ENCODE results near the gene RNH1.
"Not testable (repeated sequence)": the region's sequence is repeated elsewhere in the genome, so short reads cannot be mapped to it uniquely, and the experiment has no call there.

Gene RNH1

DNA sequence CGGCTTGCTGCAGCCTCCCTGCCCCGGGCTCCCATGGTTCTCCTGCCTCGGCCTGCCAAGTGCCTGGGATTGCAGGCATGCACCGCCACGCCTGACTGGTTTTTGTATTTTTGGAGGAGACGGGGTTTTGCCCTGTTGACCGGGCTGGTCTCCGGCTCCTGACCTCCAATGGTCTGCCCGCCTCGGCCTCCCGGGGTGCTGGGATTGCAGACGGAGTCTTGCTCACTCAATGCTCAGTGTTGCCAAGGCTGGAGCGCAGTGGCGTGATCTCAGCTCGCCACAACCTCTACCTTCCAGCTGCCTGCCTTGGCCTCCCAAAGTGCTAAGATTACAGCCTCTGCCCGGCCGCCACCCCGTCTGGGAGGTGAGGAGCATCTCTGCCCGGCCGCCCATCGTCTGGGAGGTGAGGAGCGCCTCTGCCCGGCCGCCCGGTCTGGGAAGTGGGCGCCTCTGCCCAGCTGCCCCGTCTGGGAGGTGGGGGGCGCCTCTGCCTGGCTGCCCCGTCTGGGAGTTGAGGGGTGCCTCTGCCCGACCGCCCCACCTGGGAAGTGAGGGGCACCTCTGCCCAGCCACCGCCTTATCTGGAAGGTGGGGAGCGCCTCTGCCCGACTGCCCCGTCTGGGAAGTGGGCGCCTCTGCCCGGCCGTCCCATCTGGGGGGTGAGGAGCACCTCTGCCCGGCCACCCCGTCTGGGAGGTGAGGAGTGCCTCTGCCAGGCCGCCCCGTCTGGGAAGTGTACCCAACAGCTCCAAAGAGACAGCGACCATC, 10.1 kb upstream of the RNH1 start:
- not testable (repeated sequence) for H3K9me3 Mint-ChIP-seq; ATAC-seq (ENCODE audit: low read depth); DNase-seq (ENCODE audit: low spot score in 2 of 2); H3K4me3 Mint-ChIP-seq; H3K27me3 Mint-ChIP-seq; H3K4me1 Mint-ChIP-seq; H3K36me3 Mint-ChIP-seq
- H3K27ac Mint-ChIP-seq = peak overlapping the region; percentile 29

- no peak for ATAC-seq (ENCODE audit: low read depth)
- Mint-ChIP-seq H3K27me3 (no peaks in the 10 kb centered on the region), H3K36me3 (no peaks in the 10 kb centered on the region), H3K4me3 (no peak overlapping the region), H3K4me1 (peaks cover 8% of the 10 kb centered on the region), H3K27ac (peak overlapping the region; percentile 29), H3K9me3 (peaks cover 2% of the 10 kb centered on the region)
- DNase-seq (ENCODE audit: low spot score in 2 of 2) = no peak
These were observed 9.4 kb upstream of the RNH1 start for GRCh38 chr11:516400-516799.

- Mint-ChIP-seq H3K27ac (no peak overlapping the region), H3K4me1 (peaks cover 8% of the 10 kb centered on the region), H3K36me3 (no peaks in the 10 kb centered on the region), H3K9me3 (peaks cover 2% of the 10 kb centered on the region), H3K4me3 (no peak overlapping the region), H3K27me3 (no peaks in the 10 kb centered on the region)
- no peak for DNase-seq (ENCODE audit: low spot score in 2 of 2)
- no peak for ATAC-seq (ENCODE audit: low read depth)
These were observed 8.1 kb upstream of the RNH1 start for GRCh38 chr11:515131-515530.

GRCh38 chr11:514606-515005, 7.6 kb upstream of the RNH1 start:
- Mint-ChIP-seq H3K9me3 (peaks cover 2% of the 10 kb centered on the region), H3K36me3 (peaks cover 4% of the 10 kb centered on the region), H3K4me3 (no peak overlapping the region), H3K27me3 (no peaks in the 10 kb centered on the region), H3K27ac (no peak overlapping the region), H3K4me1 (peaks cover 8% of the 10 kb centered on the region)
- ATAC-seq (ENCODE audit: low read depth) = no peak
- DNase-seq (ENCODE audit: low spot score in 2 of 2) = no peak

GRCh38 chr11:512761-513595, 5.9 kb upstream of the RNH1 start:
- Mint-ChIP-seq H3K4me3 (no peak overlapping the region), H3K4me1 (peaks cover 6% of the 10 kb centered on the region), H3K27me3 (no peaks in the 10 kb centered on the region), H3K27ac (no peak overlapping the region), H3K36me3 (peaks cover 4% of the 10 kb centered on the region), H3K9me3 (peaks cover 2% of the 10 kb centered on the region)
- DNase-seq (ENCODE audit: low spot score in 2 of 2) = no peak
- ATAC-seq (ENCODE audit: low read depth) = no peak

GRCh38 chr11:508956-509355, 1.9 kb upstream of the RNH1 start:
- Mint-ChIP-seq H3K36me3 (peaks cover 4% of the 10 kb centered on the region), H3K4me1 (peaks cover 13% of the 10 kb centered on the region), H3K27ac (no peak overlapping the region), H3K27me3 (no peaks in the 10 kb centered on the region), H3K4me3 (peak overlapping the region; percentile 14), H3K9me3 (no peaks in the 10 kb centered on the region)
- ATAC-seq (ENCODE audit: low read depth) (no peak), DNase-seq (ENCODE audit: low spot score in 2 of 2) (no peak)

DNA sequence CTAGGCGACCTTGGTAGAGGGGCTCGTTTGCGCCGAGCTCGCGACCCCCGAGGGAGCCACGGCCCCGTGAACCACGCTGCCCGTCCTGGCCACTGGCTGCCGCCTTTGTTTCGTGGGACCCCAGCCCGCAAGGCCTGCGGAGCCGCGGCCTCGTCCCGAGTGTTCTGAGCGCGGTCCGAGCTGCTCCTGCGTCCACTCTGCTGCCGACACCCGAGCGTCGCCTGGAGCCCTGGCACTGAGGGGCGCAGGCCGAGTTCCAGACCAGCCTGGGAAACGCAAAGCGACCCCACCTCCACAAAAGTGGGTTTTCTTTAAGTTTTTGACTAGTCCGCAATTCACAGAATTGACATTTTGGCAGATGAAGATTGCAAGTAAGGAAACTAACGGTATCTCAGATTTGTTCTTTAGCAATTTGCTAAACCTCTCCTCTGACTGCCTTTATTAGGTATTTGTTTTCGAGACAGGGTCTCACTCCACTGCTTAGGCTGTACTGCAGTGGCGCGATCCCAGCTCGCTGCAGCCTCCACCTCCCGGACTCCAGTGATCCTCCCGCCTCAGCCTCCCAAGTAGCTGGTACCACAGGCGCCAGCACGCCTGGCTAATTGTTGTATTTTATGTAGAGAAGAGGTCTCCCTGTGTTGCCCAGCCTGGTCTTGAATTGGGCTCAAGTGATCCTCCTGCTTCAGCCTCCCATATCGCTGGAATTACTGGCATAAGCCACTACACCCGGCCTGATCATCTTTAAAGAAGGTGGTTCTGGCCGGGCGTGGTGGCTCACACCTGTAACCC, 879 bp upstream of the RNH1 start:
- H3K27me3 Mint-ChIP-seq = no peaks in the 10 kb centered on the region
- no peak for ATAC-seq (ENCODE audit: low read depth)
- H3K36me3 Mint-ChIP-seq = peaks cover 4% of the 10 kb centered on the region
- no peak overlapping the region for H3K27ac Mint-ChIP-seq
- DNase-seq (ENCODE audit: low spot score in 2 of 2) = no peak
- peaks cover 17% of the 10 kb centered on the region for H3K4me1 Mint-ChIP-seq
- H3K4me3 Mint-ChIP-seq = peak overlapping the region; percentile 94
- no peaks in the 10 kb centered on the region for H3K9me3 Mint-ChIP-seq

DNA sequence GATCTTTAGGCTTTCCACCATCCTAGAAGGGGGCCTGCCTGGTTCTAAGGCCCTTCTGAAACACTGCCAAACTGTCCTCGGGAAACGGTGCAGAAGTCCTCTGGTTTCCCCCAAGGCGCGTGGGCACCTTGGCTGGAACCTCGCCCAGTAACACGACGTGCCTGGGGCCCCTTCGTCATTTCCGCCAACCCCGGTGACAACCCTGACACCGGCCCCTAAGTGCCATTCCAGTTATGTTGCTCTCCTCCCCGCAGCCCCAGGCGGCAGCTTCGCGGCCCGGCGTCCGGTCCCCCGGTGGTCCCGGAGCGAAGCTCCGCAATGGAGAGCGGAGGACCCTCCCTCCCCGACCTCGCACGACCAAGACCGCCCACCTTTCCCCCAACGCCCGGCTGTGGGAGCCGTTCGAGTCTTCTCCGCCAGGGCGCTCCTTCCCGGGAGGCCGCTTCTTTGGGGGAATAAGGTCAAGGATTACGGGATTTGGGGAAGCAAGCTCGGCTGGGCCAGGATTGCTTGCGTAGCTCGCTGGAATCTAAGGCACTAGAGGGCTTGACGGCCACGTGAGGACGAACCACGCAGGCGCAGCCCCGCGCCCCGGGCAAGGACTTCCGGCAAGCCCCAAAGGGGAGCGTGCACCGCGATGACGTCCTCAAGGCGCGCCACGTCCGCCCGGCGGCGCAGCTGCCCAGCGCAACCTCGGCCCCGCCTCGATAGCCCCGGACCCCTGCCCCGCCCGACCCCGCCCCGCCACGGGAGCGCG, 626 bp downstream of the RNH1 start:
- peaks cover 4% of the 10 kb centered on the region for H3K36me3 Mint-ChIP-seq
- peak overlapping the region; percentile 94 for H3K4me3 Mint-ChIP-seq
- H3K9me3 Mint-ChIP-seq = no peaks in the 10 kb centered on the region
- peak; percentile 72 for ATAC-seq (ENCODE audit: low read depth)
- peak; percentile 96 to 97 for DNase-seq (ENCODE audit: low spot score in 2 of 2)
- peaks cover 11% of the 10 kb centered on the region for H3K4me1 Mint-ChIP-seq
- peak overlapping the region; percentile 100 for H3K27ac Mint-ChIP-seq
- H3K27me3 Mint-ChIP-seq = no peaks in the 10 kb centered on the region

DNA sequence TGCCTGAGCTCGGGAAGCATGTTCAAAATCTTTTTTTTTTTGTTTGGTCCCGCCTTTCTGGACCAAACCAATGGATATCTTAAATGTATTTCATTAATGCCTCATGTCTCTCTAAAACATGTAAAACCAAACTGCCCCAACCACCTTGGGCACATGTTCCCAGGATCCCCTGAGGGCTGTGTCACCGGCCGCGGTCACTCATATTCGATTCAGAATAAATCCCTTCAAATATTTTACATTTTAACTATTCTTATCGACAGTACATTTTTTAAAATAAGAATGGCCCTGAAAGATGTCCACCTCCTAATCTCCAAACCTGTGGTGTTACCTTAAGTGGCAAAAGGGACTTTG, 2.1 kb downstream of the RNH1 start:
- DNase-seq (ENCODE audit: low spot score in 2 of 2) = no peak
- Mint-ChIP-seq H3K4me1 (peaks cover 17% of the 10 kb centered on the region), H3K9me3 (no peaks in the 10 kb centered on the region), H3K36me3 (peaks cover 12% of the 10 kb centered on the region), H3K4me3 (peak overlapping the region; percentile 90), H3K27ac (peak overlapping the region; percentile 100), H3K27me3 (no peaks in the 10 kb centered on the region)
- ATAC-seq (ENCODE audit: low read depth) = no peak

DNA sequence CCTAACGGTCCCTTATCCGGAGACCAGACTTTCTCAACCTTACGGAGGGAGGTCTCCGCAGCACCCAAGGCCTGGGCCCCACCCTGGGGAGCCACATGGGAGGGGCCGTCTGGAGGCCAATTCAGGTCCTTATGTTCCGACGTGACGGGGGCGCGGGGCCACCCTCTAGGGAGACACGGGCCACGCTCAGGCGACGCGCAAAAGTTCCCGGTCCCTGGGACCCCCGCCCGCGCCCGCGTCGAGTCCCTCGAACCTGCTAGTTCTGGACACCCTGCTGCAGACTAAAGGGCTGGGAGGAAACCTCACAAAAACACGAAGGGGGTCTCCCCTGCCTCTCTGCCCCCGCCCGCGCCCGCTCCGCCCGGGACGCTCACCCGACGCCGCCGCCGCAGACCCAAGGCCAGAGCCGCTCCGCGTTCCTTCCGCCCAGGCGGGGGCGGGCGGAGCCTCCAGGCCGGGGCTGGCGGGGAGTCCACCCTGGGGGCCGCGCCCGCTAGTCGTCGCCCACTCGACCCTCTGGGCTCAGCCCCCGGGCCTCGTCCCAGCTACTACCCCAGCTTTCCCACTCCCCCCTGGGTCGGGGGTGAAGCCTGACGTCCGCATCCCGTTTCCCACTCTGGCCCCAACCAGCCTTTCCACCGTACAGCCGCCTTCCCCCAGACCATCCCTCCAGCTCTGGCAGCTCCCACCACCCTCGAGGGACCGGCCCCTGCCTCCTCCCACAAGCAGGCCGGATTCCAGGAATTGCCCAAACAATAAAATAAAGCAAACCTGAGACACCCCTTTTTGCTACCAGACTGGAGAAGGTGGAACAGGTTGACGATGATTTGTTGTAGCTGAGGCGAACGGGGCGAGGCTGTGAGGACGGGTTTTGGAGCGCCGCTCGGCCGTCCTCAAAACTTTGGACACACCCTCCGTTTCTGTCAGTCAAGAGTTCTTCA, 2.7 kb downstream of the RNH1 start:
- H3K4me1 Mint-ChIP-seq = peaks cover 17% of the 10 kb centered on the region
- ATAC-seq (ENCODE audit: low read depth) (no peak), DNase-seq (ENCODE audit: low spot score in 2 of 2) (no peak)
- H3K27ac Mint-ChIP-seq = peak overlapping the region; percentile 100
- no peaks in the 10 kb centered on the region for H3K9me3 Mint-ChIP-seq
- H3K4me3 Mint-ChIP-seq = peak overlapping the region; percentile 90
- H3K36me3 Mint-ChIP-seq = peaks cover 9% of the 10 kb centered on the region
- H3K27me3 Mint-ChIP-seq = no peaks in the 10 kb centered on the region

GRCh38 chr11:503179-503981, 3.7 kb downstream of the RNH1 start:
- Mint-ChIP-seq H3K4me1 (peaks cover 17% of the 10 kb centered on the region), H3K27ac (peak overlapping the region; percentile 100), H3K4me3 (peak overlapping the region; percentile 90), H3K27me3 (no peaks in the 10 kb centered on the region), H3K9me3 (no peaks in the 10 kb centered on the region), H3K36me3 (peaks cover 9% of the 10 kb centered on the region)
- ATAC-seq (ENCODE audit: low read depth) (no peak), DNase-seq (ENCODE audit: low spot score in 2 of 2) (no peak)
